Measurements from ENCODE around the gene PAK1IP1.
"Not testable (repeated sequence)": the region's sequence is repeated elsewhere in the genome, so short reads cannot be mapped to it uniquely, and the experiment has no call there.

PAK1IP1 gene

DNA sequence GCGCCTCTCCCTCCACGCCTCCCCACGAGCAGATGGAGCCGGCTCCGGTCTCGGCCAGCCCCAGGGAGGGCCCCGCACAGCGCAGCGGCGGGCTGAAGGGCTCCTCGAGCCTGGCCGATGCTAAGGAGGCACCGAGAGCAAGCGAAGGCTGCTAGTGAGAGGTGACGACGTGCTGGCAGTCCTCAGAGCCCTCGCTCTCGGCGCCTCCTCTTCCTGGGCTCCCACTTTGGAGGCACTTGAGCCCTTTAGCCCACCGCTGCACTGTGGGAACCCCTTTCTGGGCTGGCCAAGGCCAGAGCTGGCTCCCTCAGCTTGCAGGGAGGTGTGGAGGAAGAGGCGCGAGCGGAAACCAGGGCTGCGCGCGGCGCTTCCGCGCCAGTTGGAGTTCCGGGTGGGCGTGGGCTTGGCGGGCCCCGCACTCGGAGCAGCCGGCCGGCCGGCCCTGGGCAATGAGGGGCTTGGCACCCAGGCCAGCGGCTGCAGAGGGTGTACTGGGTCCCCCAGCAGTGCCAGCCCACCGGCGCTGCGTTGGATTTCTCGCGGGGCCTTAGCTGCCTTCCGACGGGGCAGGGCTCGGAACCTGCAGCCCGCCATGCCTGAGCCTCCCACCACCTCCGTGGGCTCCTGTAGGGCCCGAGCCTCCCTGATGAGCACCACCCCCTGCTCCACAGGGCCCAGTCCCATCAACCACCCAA is 25.6 kb downstream of the PAK1IP1 start:
- Histone ChIP-seq H3K9me3 (ENCODE audit: control insufficient read depth, insufficient read depth, low read depth, low read length) (no peaks in the 10 kb centered on the region), H3K4me3 (ENCODE audit: low read depth, low read length) (peak overlapping the region; percentile 25), H3K4me1 (ENCODE audit: control insufficient read depth, insufficient read depth, low read length) (no peaks in the 10 kb centered on the region), H3K27ac (ENCODE audit: extremely low read depth, low read depth, low read length) (peak overlapping the region; percentile 54; the same call in 1 of the 2 replicates), H3K36me3 (ENCODE audit: control insufficient read depth in 2 of 2, insufficient read depth in 1 of 2, low read length in 2 of 2) (peaks cover 0 to 9% of the 10 kb centered on the region in 2 experiments; a peak in 1 of 3 replicates)
- peak; percentile 30; the same call in 1 of the 2 replicates for TF ChIP-seq SP2 (tag by site-specific recombination; IDR thresholded peaks at IDR 0.05)
- TF ChIP-seq ZNF837 (tag by site-specific recombination; IDR thresholded peaks at IDR 0.05), result no peak
- no peak for TF ChIP-seq ZNF140 (tag by site-specific recombination; IDR thresholded peaks at IDR 0.05)
- peak; percentile 57 for TF ChIP-seq ZBTB26 (tag by site-specific recombination; optimal IDR thresholded peaks at IDR 0.05)
- no peak for TF ChIP-seq SCRT2 (tag by site-specific recombination; IDR thresholded peaks at IDR 0.05)
- peak; percentile 95 for TF ChIP-seq ZBTB8A (tag by site-specific recombination; IDR thresholded peaks at IDR 0.05)
- no peak for TF ChIP-seq ZNF654 (tag by site-specific recombination; IDR thresholded peaks at IDR 0.05; ENCODE audit: low read depth)
- no peak for TF ChIP-seq TRIM28 (IDR thresholded peaks at IDR 0.05; ENCODE audit: borderline replicate concordance, low read length)
- TF ChIP-seq ZNF2 (tag by site-specific recombination; IDR thresholded peaks at IDR 0.05), result no peak
- peak; percentile 53; the same call in 1 of the 2 replicates for TF ChIP-seq ZNF335 (tag by site-specific recombination; conservative IDR thresholded peaks at IDR 0.05)
- TF ChIP-seq, protein P1, sequence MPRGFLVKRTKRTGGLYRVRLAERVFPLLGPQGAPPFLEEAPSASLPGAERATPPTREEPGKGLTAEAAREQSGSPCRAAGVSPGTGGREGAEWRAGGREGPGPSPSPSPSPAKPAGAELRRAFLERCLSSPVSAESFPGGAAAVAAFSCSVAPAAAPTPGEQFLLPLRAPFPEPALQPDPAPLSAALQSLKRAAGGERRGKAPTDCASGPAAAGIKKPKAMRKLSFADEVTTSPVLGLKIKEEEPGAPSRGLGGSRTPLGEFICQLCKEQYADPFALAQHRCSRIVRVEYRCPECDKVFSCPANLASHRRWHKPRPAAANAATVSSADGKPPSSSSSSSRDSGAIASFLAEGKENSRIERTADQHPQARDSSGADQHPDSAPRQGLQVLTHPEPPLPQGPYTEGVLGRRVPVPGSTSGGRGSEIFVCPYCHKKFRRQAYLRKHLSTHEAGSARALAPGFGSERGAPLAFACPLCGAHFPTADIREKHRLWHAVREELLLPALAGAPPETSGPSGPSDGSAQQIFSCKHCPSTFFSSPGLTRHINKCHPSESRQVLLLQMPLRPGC (tag by site-specific recombination; IDR thresholded peaks at IDR 0.05), result no peak
- 0 out of 2 replicates have a peak, but pooled peaks have one; percentile 14 for TF ChIP-seq EGR2 (tag by site-specific recombination; IDR thresholded peaks at IDR 0.05; ENCODE audit: low read depth)
- TF ChIP-seq, protein P2, sequence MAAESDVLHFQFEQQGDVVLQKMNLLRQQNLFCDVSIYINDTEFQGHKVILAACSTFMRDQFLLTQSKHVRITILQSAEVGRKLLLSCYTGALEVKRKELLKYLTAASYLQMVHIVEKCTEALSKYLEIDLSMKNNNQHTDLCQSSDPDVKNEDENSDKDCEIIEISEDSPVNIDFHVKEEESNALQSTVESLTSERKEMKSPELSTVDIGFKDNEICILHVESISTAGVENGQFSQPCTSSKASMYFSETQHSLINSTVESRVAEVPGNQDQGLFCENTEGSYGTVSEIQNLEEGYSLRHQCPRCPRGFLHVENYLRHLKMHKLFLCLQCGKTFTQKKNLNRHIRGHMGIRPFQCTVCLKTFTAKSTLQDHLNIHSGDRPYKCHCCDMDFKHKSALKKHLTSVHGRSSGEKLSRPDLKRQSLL (tag by site-specific recombination; IDR thresholded peaks at IDR 0.05), result peak; percentile 33; the same call in 1 of the 2 replicates
- TF ChIP-seq KLF9 (tag by site-specific recombination; IDR thresholded peaks at IDR 0.05; ENCODE audit: low read depth), result 0 out of 2 replicates have a peak, but pooled peaks have one; percentile 30
- no peak for TF ChIP-seq ZNF132 (tag by site-specific recombination; IDR thresholded peaks at IDR 0.05; ENCODE audit: borderline replicate concordance)
- no peak for TF ChIP-seq KLF1 (tag by site-specific recombination; IDR thresholded peaks at IDR 0.05)
- TF ChIP-seq ZNF596 (tag by site-specific recombination; IDR thresholded peaks at IDR 0.05), result no peak
- peak; percentile 0 for TF ChIP-seq GLIS2 (tag by site-specific recombination; IDR thresholded peaks at IDR 0.05)
- TF ChIP-seq ZBTB20 (tag by site-specific recombination; IDR thresholded peaks at IDR 0.05), result peak; percentile 68
- 0 out of 2 replicates have a peak, but pooled peaks have one; percentile 29 for TF ChIP-seq ZBTB11 (tag by site-specific recombination; conservative IDR thresholded peaks at IDR 0.05; ENCODE audit: low read depth)
- ChIA-PET CTCF (interaction anchor here (0.8 to 1.8 kb wide), 4 partner anchors 22 to 242 kb away, joined by 3 to 7 read pairs (median 4); partner anchors contain the start of gene TMEM14B), POLR2A (interaction anchor here (1.0 to 7.8 kb wide), 4 partner anchors 10 to 45 kb away, joined by 3 to 82 read pairs (median 28); partner anchors contain the start of genes C6orf52, PAK1IP1 and TMEM14B)

- ChIA-PET CTCF (interaction anchor here (0.7 to 1.8 kb wide), 5 partner anchors 23 to 210 kb away, joined by 3 to 7 read pairs (median 3); partner anchors contain the start of gene TMEM14B), POLR2A (interaction anchor here (0.7 to 7.8 kb wide), 7 partner anchors 16 to 48 kb away, joined by 3 to 82 read pairs (median 6); partner anchors contain the start of genes C6orf52, PAK1IP1 and TMEM14B)
Measured at GRCh38 chr6:10720960-10721849, 26.4 kb downstream of the PAK1IP1 start.

More at GRCh38 chr6:10720960-10721849, 26.4 kb downstream of the PAK1IP1 start:
- H3K36me3 ChIP-seq (ENCODE audit: control insufficient read depth in 2 of 2, insufficient read depth in 1 of 2, low read length in 2 of 2), result peaks cover 0 to 16% of the 10 kb centered on the region in 2 experiments; a peak in 1 of 3 replicates
- not testable (repeated sequence) for H3K27ac ChIP-seq (ENCODE audit: extremely low read depth, low read depth, low read length); H3K9me3 ChIP-seq (ENCODE audit: control insufficient read depth, insufficient read depth, low read depth, low read length); H3K4me3 ChIP-seq (ENCODE audit: low read depth, low read length); H3K4me1 ChIP-seq (ENCODE audit: control insufficient read depth, insufficient read depth, low read length)

Data from HEK293 (cell line).